ENCODE measurements around the gene HAP1.
"Not testable (repeated sequence)": the region's sequence is repeated elsewhere in the genome, so short reads cannot be mapped to it uniquely, and the experiment has no call there.

The HAP1 gene

DNA sequence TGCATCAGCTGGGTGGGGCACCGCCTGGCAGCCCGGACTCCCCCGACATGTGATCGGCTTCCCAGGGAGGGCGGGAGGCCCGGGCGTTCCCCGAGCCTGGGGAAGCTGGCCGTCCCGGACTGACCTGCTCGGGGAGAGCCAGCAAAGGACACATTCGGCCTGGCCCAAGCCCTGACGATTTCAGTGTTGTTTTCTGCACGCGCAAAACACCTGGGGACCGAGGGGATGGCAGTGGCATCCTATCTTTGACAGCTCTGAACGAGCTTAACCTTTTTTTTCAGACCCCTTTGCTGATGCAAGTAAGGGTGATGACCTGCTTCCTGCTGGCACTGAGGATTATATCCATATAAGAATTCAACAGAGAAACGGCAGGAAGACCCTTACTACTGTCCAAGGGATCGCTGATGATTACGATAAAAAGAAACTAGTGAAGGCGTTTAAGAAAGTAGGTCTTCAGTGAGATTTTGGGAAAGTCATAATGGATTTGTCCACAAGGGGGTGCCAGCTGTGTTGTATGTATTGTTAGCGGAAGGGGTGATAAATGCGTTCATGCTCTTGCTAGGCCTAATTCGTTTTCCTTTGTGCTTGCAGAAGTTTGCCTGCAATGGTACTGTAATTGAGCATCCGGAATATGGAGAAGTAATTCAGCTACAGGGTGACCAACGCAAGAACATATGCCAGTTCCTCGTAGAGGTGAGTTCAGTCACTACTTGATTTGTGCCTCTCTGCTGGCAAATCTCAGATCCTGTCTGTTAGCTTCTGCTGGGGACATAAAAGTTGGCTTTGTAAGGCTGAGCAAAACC, 44.7 kb downstream of the HAP1 start:
- DNase-seq (ENCODE audit: low spot score): peak; percentile 42

DNA sequence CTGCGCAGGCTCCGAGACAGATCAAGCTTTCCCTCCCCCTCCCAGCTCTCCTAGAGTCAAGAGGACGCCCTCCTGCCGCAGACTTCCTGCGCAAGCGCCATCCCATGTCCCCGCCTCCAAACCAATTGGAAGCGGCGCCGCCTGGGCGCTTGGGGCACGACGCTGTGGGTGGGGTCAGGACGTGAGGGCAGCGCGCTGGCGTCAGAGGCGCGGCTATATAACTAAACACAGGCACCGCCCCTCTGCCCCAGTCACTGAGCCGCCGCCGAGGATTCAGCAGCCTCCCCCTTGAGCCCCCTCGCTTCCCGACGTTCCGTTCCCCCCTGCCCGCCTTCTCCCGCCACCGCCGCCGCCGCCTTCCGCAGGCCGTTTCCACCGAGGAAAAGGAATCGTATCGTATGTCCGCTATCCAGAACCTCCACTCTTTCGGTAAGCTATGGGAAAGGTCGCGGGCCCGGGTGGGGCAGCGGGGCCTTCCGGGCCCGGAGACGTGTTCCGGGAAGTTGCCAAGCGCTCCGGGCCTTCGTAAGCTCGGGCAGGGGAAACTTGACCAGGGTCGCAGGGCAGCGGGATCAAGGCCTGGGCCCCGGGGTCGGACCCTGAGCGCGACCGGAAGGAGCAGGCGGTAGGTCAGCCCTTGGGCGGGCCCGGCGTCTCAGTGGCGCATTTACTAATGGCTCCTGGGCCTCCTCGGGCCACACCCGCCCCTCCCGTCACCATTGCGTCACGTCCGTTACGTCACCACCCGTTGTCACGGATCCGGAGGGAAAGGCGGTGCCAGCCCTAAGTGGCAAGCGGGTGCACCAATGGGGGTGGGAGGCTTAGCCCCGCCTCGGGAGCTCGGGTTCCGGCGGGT, 45.6 kb downstream of the HAP1 start, which contains the start of gene EIF1:
EIF1 (plus strand) TSS at position 245 of the 856 bp plus-strand sequence; CDS start at position 399, 154 bp downstream.
- peak; percentile 100 for DNase-seq (ENCODE audit: low spot score)

DNA sequence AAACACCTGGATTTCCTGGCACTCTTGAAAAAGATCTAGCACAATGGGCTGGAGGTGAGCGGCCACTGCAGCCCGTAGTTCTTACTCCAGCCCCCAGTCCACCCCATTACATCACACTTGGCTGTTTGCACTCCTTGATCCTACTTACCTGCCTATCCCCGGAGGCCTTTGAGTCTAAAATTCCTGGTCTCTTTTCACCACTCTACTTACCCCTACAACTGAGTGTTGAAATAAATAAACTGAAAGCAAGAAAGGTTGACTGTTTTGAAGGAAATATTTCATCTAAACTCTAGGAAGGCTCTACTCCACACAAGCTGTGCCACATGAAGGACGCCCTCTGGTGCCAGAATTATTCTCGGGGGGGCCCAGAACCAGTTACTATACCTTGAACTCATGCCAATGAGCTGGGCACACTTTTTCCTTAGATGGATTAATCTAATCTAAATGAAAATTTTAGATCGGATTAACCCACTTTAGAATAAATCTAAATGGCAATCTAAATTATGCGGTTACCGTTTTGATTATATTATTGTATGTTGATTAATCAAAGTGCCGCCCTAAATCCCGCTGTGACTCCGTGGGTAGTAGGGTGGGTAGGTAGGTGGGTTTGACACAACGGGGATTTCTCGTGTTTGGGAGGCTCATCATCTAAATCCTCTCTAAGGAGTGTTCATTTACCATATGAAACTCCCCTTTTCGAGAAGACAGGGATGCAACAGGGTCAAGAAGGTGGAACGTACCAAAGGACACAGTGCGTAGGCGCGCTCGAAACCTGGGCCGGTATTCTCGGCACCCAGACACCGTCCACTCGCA, 46.4 kb downstream of the HAP1 start:
- peak; percentile 69 for DNase-seq (ENCODE audit: low spot score)

DNA sequence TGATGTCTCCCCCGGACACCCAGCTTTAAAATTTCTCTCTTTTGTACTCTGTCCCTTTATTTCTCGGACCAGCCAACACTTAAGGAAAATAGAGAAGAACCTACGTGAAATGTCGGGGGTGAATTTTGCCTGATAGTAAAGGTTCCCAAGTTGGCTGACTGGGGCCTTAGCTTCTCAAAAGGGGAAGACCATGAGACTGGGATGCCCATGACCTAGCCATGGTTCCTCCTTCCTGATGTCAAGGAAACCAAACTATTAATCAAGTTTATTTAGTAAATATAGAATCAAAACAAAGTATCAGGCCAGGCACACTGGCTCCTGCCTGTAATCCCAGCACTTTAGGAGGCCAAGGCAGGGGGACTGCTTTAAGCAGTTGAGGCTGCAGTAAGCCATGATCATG, 48.2 kb downstream of the HAP1 start:
- no peak for DNase-seq (ENCODE audit: low spot score)

DNA sequence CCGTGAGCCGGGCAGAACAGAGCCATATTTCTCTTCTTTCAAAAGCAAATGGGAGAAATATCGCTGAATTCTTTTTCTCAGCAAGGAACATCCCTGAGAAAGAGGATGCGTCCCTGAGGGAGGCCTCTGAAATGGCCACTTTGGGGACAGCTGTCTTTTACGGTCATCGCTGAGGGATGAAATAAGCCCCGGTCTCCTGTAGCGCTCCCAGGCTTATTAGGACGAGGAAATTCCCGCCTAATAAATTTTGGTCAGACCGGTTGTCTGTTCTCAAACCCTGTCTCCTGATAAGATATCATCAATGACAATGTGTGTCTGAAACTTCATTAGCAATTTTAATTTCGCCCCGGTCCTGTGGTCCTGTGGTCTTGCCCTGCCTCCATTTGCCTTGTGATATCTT, 48.7 kb downstream of the HAP1 start:
- DNase-seq (ENCODE audit: low spot score): not testable (repeated sequence)

DNA sequence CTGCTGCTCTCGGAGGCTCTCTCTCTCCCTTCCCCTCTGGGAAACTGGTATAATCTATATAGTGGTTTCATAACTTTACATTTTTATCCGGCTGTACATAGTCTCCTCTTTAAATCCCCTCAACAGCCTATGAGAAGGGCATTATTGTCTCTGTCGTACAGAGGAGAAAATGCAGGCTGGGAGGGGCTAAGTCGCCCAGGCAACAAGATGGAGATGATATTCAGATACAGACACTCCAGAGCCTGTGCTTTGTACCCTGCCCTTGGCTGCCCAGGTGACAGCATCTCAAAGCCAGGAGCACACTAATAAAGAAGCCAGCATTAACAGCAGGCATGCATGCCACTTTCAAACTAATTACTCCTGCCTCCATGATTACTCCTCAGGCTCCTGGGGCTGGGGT, 50.4 kb downstream of the HAP1 start:
- no peak for DNase-seq (ENCODE audit: low spot score)

DNA sequence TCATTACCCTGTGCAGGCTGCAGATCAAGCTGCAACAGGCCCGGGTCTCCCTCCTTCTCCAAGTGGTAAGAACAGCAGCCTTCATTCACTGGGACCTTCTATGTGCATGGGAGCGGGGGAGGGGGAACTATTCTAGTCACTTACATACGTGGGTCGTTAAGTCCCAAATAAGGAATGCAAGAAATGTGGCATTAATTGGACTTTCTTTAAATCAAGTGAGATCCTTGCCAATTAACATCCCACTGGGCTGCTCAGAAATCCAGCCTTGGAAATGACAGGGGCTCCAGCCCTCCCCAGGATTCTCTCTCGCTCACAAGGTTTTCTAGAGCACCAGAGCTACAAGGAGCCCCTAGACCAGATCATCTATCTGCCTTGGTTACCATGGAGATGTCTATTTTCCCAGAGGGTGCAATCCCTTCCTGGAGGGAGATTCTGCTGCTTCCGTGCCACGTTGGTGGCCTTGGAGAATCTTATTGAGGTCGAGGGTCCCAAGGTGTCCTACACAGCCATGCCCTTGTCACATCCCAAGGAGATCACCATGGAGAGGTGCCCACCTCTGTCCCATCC, 50.9 kb downstream of the HAP1 start:
- DNase-seq (ENCODE audit: low spot score): no peak

DNA sequence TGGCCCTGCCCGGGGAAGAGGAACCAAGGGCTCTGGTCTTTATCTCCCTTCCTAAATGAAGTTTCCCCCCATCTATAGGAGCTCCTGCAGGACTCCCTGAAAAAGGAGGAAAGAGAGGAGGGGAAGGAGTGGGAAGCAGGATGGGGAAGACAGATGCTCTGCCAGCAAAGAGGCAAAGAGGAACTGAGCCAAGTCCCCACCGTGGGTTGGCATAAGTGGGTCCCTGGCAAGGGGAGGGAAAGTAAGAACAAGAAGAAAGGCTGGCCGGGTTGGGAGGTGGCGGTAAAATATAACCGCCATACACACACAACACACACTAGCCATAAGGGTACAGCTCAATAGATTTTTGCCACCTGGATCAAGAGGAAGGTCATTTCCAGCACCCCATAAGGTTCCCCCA, 51.8 kb downstream of the HAP1 start:
- no peak for DNase-seq (ENCODE audit: low spot score)

DNA sequence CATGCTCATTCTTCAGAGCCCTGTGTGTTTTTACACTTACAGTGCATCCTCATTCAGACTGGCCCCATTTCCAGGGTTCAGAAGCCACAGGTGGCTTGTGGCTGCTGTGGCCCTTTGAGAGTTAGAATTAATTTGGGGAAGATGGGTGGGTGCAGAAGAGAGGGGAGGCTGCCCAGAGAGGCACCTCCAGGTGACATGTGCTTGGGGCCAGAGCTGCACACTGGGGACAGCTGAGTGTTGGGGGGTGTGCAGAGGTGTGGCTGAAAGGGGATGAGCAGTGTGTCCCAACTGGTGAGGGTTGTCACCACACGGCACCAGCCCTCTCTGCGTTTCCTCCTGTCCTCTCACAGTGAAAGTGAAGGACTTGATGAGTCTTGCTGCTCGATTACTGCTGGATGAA, 52.7 kb downstream of the HAP1 start:
- DNase-seq (ENCODE audit: low spot score): no peak

DNA sequence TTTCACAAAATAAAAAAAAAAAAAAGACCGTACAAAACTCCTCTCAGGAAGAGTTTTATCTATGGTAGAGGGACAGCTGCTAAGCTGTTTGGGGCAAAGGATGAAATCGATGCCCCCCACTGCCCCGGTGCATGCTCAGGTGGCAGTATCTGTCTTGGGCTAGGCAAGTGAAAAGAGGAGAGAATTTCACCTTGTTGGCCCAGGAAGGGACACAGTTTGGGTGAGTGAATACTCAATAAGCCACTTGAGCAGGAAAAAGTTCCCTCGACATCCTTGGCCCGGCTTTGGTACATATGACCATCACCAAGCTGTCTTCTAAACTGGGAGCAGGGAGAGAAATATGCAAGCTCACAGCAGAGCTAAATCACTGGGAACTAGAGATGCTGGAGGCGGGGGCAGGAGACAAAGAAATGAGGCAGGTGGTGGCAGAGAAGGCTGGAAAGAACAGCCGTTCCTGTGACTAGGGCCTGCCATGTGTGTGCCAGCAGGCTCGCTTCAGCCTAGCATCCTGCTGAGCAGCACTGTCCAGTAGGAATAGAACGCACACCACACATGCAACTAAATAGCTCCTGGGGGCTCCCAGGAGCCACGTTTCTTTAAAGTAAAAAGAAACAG, 53.9 kb downstream of the HAP1 start:
- DNase-seq (ENCODE audit: low spot score): peak; percentile 34

DNA sequence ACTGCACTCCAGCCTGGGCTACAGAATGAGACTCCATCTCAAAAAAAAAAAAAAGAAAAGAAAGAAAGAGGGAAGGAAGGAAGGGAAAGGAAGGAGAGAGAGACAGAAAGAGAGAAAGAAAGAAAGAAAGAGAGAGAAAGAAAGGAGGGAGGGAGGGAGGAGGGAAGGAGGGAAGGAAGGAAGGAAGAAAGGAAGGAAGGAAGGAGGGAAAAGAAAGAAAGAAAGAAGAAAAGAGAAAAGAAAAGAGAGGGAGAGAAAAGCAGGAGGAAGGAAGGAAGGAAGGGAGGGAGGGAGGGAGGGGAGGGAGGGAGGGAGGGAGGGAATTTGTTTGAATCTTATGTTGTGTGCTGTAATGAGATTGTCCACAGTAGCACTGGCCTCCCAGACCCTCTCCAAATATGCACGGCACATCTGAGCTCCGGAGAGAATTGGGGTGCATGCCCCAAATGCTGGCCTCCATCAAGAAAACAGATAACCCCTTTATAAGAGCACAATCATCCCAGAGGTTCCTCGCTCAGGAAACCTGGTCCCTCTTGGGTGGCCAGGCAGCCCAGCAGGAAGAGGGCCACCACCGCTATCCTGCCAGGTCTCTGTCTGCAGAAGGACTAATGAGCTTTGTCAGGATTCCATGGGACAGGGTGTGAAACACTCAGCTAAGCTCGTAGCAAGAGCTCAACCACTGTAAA, 54.6 kb downstream of the HAP1 start:
- DNase-seq (ENCODE audit: low spot score): no peak

DNA sequence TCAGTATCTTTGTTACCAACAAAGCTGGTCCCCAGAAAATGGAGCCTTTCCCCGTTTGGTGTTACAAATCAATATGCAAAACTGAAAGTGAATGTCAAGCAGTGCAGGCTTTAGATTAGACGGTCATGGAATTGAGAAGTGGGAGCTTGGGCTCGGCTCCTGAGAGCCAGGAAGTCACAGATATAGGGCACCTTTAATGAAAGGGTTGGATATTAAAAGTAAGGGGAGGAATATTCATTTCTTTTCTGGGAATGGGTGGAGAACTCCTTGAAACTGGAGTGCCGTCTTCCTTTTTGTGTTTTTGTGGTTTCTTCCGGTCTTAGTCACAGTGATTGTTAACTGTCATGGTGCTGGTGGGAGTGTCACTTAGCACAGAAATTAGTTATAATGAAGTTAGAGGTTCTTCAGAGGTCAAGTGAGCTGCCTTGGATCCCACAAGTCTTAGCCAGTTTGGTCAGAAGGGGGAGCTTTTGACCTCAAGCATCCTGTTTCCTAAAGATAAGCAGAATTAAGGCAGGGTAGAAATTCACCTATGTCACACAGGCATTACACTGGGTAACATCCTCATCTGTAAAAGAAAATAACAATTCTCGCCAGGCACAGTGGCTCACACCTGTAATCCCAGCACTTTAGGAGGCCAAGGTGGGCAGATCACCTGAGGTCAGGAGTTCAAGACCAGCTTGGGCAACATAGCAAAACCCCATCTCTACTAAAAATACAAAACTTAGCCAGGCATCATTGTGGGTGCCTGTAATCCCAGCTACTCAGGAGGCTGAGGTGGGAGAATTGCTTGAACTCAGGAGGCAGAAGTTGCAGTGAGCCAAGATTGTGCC, 55.3 kb downstream of the HAP1 start:
- DNase-seq (ENCODE audit: low spot score): no peak

DNA sequence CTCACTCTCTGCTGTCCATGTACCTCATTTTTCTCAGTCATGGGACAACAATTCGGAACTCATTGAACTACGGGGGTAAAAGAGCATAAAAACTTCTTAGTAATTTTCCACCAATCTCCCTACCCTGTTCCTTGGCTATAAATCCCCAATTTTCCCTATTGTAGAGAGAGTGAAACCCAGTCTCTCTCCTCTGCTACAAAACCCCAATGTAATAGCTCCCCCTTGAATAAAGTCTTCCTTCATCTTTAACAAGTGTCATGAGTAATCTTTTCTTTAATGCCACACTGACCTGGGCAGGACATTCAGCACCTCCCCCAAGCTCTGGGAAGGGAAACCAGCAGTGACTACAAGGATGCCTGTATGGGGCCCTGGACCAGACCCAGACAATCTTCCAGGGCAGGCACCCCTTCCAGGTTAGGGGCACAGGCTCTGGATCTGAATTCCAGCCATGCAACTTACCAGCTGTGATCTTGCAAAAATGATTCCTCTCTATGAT, 56.0 kb downstream of the HAP1 start:
- no peak for DNase-seq (ENCODE audit: low spot score)

DNA sequence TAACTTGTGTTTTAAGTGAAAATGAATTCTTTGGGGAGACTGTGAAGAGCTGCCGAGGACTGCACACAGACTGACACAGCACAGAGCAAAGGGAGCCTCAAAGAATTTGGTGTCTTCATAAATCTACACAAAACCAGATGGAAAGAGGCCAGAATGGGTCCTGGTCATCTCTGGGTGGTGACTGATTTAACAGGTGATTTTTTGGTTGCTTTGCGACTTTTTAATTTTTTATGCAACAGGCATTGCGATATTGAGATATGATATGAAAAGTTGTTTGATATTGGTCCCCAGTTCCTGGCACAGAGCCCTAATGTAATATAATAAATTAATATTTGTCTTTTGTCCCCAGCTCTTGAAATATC, 58.4 kb downstream of the HAP1 start:
- no peak for DNase-seq (ENCODE audit: low spot score)

DNA sequence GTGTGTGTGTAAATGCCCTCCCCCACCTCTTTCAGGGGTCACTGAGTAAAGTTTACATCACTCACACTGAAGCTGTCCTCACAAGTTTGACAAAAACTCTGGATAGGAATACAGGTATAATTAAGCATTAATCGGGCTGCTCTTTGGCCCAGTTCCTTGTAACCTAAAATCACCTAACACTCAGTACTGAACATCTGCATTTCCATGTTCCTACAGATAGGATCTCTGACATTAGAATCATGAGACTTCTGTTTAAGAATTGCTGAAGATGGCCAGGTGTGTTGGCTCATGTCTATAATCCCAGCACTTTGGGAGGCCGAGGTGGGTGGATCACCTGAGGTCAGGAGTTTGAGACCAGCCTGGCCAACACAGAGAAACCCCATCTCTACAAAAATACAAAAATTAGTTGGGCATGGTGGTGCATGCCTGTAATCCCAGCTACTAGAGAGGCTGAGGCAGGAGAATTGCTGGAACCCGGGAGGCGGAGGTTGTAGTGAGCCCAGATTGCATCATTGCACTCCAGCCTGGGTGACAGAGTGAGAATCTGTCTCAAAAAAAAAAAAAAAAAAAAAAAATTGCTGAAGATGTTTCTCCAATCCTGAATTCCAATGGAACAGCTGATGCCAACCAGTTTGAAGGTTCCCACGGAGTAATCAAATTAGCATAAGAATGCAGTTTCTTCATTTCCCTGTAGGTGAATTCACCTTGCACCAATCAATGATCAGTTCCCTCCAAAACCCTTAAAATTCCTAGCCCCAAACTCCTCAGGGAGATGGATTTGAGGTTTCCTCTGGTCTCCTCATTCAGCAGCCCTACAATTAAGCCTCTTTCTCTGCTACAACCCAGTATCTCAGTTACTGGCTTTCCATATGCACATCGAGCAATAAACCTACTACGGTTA, 59.0 kb downstream of the HAP1 start:
- DNase-seq (ENCODE audit: low spot score): not testable (repeated sequence)
